SU-DHL-6 (cell line): ENCODE measurements around the gene NPFF.

Source experiments
- EZH2phosphoT487 ChIP-seq: fragments of 200-600 bp; sonication (generic), shearing (Covaris generic); conservative IDR thresholded peaks from 2 replicates; pipeline ENCODE4 v1.6.1; 2018; ENCODE audit warnings: mild to moderate bottlenecking, antibody characterized with exemption, low read length, moderate library complexity, mixed read lengths
- TF ChIP-seq, protein P1 (sequence below): fragments of 200-600 bp; sonication (generic); IDR thresholded peaks from one replicate; pipeline ENCODE4 v1.5.1; 2017; ENCODE audit warnings: antibody characterized with exemption, mild to moderate bottlenecking, low read length, moderate library complexity; ENCODE audit not compliant: insufficient read depth, poor library complexity, severe bottlenecking

DNA sequence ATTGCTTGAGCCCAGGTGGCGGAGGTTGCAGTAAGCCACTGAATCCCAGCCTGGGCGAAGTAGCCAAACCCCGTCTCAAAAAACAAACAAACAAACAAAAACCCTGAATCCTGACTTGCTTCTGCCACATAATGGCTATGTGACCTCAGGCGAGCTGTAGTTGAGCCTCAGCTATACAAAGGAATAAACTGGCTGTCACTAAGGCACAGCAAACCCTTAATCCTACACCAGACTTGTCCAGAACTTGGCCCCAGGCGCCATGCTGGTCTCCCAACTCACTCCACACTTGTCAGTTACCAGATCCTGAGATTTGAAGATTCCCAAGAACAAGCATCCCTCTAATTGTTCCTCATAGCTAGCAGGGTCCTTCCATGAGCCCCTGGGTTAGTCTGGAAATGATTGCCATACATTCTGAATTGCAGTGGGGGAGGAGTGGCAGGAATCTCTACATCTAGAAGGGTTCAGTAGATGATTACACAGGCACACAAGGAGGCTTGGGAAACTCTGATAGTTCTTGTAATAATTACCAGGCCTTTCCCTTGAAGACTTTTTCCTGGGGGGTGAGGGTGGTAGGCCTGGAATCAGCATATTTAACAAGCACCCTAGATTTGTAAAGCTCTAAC, 17.9 kb downstream of the NPFF start:
- TF ChIP-seq, protein P1, sequence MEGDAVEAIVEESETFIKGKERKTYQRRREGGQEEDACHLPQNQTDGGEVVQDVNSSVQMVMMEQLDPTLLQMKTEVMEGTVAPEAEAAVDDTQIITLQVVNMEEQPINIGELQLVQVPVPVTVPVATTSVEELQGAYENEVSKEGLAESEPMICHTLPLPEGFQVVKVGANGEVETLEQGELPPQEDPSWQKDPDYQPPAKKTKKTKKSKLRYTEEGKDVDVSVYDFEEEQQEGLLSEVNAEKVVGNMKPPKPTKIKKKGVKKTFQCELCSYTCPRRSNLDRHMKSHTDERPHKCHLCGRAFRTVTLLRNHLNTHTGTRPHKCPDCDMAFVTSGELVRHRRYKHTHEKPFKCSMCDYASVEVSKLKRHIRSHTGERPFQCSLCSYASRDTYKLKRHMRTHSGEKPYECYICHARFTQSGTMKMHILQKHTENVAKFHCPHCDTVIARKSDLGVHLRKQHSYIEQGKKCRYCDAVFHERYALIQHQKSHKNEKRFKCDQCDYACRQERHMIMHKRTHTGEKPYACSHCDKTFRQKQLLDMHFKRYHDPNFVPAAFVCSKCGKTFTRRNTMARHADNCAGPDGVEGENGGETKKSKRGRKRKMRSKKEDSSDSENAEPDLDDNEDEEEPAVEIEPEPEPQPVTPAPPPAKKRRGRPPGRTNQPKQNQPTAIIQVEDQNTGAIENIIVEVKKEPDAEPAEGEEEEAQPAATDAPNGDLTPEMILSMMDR: no peak
- TF ChIP-seq EZH2phosphoT487: no peak
